Activated naive CD4-positive, alpha-beta T cell treated with anti-CD3 and anti-CD28 coated beads, Interleukin-2, amount 10 ng/mL, durations not matched to agents 7 days and 5 days (primary cell): ENCODE measurements around the gene LPAR5.

ENCODE experiments used
- CTCF ChIA-PET: fragments of 350-600 bp; sonication (Branson Sonifier 250); formaldehyde crosslinking; loops from one replicate; lab custom pipeline; 2021; ENCODE audit warnings: antibody characterized with exemption; lab: Charles Lee
- DNase-seq: peaks from one replicate; pipeline ENCODE4 v3.0.0-alpha.2; 2020
- H3K27ac Mint-ChIP-seq: one replicate; pipeline ENCODE4 v1.8.0; 2021; ENCODE audit warnings: mild to moderate bottlenecking, moderate library complexity, mixed read lengths
- H3K27me3 Mint-ChIP-seq: one replicate; pipeline ENCODE4 v1.8.0; 2021; ENCODE audit warnings: mild to moderate bottlenecking, mixed read lengths
- H3K36me3 Mint-ChIP-seq: one replicate; pipeline ENCODE4 v1.8.0; 2021; ENCODE audit warnings: mixed read lengths
- H3K4me1 Mint-ChIP-seq: one replicate; pipeline ENCODE4 v1.8.0; 2021; ENCODE audit warnings: mixed read lengths
- H3K4me3 Mint-ChIP-seq: one replicate; pipeline ENCODE4 v1.8.0; 2021; ENCODE audit warnings: mild to moderate bottlenecking, moderate library complexity, mixed read lengths
- H3K9me3 Mint-ChIP-seq: one replicate; pipeline ENCODE4 v1.8.0; 2021; ENCODE audit warnings: mixed read lengths

LPAR5 gene

DNA sequence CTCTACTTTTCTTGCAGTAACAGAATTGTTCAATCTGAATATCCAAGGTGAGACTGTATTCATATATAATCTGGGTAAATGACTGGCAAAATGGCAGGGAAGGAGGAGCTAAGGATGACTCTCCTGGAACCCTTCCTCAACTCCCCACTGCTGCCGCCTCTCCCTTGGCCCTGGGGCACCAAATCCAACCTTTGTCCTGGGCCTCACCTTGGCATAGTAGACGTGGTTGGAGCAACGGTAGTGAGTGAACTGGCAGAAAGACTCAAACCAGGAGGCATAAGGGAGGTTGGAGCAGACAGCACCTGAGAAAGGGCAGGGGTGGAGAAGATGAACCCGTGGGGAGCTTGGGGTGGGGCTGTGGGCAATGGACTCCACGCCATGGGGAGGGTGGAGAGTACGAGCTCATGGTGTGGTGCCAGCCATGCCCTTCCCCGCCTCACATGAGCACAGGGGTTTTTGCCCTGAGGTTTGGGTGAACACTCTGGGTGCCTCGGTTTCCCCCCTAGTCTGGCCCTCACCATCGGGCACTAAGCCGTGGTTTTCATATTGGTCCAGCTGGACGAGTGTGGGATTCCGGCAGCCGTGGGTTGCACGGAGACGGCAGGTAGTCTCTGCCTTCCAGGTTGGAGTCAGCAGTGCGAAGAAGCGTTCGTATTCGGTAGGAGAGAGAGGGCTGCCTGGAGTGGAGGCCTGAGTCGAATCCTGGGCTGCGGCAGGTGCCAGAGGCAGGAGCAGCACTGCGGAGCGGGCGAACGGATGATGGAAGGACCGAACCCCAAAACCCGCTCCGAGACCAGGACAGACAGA is 10.7 kb upstream of the LPAR5 start:
- no peak overlapping the region for H3K27ac Mint-ChIP-seq
- DNase-seq: no peak
- CTCF ChIA-PET: interaction anchor here (1.0 kb wide), 1 partner anchor 33 kb away, joined by 3 read pairs; no protein-coding TSS in a partner anchor
- H3K36me3 Mint-ChIP-seq: peaks cover 42% of the 10 kb centered on the region
- peak overlapping the region; percentile 63 for H3K4me3 Mint-ChIP-seq
- H3K4me1 Mint-ChIP-seq: peaks cover 19% of the 10 kb centered on the region
- H3K27me3 Mint-ChIP-seq: peaks cover 35% of the 10 kb centered on the region
- H3K9me3 Mint-ChIP-seq: peaks cover 20% of the 10 kb centered on the region

DNA sequence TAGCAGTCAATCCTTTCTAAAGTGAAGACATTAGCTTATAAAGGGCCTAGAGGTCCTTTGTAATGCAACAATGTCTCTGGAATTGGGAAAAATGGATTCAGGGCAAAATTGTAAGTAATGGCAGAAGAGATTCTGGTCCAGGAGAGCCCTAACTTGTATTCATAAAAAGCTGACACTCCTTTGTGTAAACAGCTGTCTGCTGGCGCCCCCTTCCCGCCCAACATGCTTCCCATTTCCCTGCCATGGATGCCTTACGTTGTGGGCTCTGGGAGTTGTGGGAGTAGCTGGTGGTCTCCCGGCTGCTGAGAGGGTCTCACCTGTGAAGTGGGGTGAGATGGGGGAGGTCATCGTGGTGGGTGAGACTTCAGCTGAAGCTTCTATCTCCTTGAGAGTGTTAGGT is 9.1 kb upstream of the LPAR5 start:
- Mint-ChIP-seq H3K27ac (peak overlapping the region; percentile 60), H3K27me3 (peaks cover 42% of the 10 kb centered on the region), H3K4me1 (peaks cover 19% of the 10 kb centered on the region), H3K4me3 (no peak overlapping the region), H3K36me3 (peaks cover 30% of the 10 kb centered on the region), H3K9me3 (peaks cover 20% of the 10 kb centered on the region)
- DNase-seq: no peak
- CTCF ChIA-PET: interaction anchor here (0.9 to 1.1 kb wide), 2 partner anchors 26 to 180 kb away, joined by 3 to 4 read pairs; no protein-coding TSS in a partner anchor

DNA sequence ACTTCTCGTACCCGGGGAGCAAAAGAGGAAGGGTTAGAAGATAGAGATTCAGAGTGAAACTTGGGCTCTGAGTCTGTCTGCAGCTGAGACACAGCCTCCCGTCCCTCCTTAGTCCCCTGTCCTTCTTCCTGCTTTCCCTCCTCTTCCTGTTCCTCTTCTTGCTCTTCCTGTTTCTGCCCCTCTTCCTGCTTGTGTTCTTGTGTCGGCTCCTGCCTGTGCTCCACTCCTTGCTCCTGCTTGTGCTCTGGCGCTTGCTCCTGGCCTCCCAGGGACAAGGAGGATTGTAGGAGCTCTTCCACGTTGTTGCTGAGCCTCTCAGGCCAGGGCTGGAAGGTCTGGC is 8.5 kb upstream of the LPAR5 start:
- Mint-ChIP-seq H3K9me3 (peaks cover 20% of the 10 kb centered on the region), H3K4me3 (no peak overlapping the region), H3K27me3 (peaks cover 42% of the 10 kb centered on the region), H3K4me1 (peaks cover 19% of the 10 kb centered on the region), H3K36me3 (peaks cover 30% of the 10 kb centered on the region), H3K27ac (no peak overlapping the region)
- CTCF ChIA-PET: interaction anchor here (0.9 to 1.3 kb wide), 3 partner anchors 16 to 181 kb away, joined by 3 to 5 read pairs (median 4); no protein-coding TSS in a partner anchor
- DNase-seq: no peak

DNA sequence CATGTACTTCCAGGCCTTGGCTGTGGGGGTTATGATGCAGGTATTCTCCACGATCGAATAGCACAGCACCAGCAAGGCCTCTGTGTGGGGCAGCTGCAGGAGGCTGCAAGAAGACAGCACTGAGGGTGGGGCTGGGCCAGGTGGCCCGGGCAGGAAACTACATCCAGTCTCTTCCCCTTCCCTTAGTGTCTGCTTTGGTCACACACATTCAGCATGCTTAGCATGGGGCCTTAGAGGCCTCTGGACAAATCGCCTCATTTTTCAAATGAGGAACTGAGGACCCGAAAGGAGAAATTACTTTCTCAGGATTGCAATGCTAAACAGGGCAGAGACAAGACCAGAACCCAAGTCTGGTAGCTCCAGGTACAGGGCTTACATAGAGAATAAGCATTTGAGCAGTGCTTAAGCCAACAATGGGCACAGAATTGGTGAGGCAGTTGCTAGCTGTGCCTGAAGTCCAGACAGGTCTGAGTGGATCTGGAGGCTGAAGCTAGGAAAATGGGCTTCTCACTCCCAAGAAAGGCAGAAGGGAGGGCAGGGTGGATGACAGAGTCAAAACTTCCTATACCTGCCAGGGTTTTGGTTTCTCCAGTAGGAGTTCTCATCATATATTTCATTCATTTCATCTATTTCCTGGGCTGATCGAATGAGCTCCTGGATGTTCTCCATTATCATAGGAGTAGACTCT is 8.0 kb upstream of the LPAR5 start:
- no peak overlapping the region for H3K27ac Mint-ChIP-seq
- peaks cover 46% of the 10 kb centered on the region for H3K27me3 Mint-ChIP-seq
- peaks cover 20% of the 10 kb centered on the region for H3K9me3 Mint-ChIP-seq
- CTCF ChIA-PET: interaction anchor here (1.1 to 1.3 kb wide), 2 partner anchors 16 to 181 kb away, joined by 4 to 5 read pairs; no protein-coding TSS in a partner anchor
- DNase-seq: no peak
- H3K4me3 Mint-ChIP-seq: no peak overlapping the region
- H3K36me3 Mint-ChIP-seq: peaks cover 30% of the 10 kb centered on the region
- peaks cover 19% of the 10 kb centered on the region for H3K4me1 Mint-ChIP-seq

DNA sequence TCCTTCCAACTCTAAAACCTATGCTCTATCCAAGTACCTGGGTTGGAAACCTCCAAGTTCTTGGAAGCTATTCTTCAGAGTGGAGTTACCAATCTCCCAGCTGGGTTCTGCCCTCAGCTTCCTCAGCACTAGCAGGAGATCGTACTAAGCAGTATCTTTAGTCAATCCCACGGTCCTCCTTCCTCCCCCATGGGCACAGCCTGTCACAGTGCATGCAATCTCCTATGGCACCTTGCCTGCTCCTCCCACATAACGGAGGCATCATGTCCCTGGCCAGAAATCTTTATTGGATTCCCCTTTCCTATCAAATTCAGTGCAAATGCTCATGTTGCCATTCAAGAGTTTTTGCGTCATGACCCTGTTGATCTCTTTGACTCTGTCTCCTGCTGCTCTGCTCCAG is 5.4 kb upstream of the LPAR5 start:
- peaks cover 15% of the 10 kb centered on the region for H3K4me1 Mint-ChIP-seq
- CTCF ChIA-PET: no interaction called here
- no peak overlapping the region for H3K27ac Mint-ChIP-seq
- H3K36me3 Mint-ChIP-seq: peaks cover 13% of the 10 kb centered on the region
- peaks cover 20% of the 10 kb centered on the region for H3K9me3 Mint-ChIP-seq
- H3K27me3 Mint-ChIP-seq: peaks cover 46% of the 10 kb centered on the region
- DNase-seq: no peak
- H3K4me3 Mint-ChIP-seq: no peak overlapping the region

DNA sequence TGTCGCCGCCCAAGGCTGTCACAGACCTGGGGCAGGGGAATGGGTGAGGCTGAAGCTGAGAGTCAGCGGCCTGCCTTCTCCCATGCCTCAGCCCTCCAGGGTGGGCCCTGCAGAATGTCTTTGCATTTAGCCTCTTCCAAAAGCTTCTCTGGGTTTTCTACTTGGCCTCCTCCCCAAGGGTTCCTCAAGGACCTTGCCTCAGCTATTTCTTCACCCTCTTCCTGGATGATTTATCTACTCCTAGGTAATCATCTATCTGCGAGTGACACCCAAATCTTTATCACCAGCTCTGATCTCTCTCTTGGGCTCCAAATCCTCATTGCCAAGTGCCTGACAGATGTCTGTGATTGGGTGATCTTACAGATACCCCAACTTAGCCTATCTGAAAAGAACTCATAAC is 4.7 kb upstream of the LPAR5 start:
- H3K4me1 Mint-ChIP-seq: peaks cover 21% of the 10 kb centered on the region
- no peak overlapping the region for H3K4me3 Mint-ChIP-seq
- CTCF ChIA-PET: interaction anchor here (1.7 kb wide), 1 partner anchor 20 kb away, joined by 6 read pairs; no protein-coding TSS in a partner anchor
- H3K36me3 Mint-ChIP-seq: peaks cover 13% of the 10 kb centered on the region
- H3K27ac Mint-ChIP-seq: no peak overlapping the region
- H3K27me3 Mint-ChIP-seq: peaks cover 50% of the 10 kb centered on the region
- H3K9me3 Mint-ChIP-seq: peaks cover 20% of the 10 kb centered on the region
- DNase-seq: no peak

DNA sequence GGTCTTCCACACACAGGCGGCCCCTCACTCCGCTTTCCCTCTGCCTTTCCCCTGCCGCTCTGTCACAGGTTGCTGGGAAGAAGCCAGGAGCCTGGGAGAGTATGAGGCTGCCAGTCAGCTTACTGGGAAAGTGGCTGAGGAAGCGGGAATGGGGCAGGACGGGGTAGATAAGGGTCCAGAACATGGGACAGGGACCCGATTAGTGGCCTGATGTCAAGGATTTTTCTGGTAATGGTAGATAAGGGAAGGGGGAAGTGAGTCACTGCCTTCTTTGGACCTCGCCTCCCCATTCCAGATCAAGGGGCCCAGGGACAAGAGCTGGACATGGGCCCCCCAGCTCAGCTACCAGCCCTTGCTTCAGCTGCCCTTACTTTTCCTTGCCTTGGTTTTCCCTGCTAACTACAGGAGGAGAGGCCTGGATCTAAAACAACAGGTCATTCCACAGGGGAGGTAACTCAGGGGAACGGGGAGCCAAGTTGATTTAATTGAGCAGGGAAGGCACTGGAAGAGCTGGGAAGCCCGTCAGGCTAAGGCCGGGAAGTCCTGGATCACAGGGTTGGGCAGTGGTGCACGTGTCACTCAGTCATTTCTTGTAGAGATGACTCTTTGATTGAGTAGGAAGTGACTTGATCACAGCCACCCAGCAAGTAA is 3.5 kb upstream of the LPAR5 start:
- CTCF ChIA-PET: interaction anchor here (1.7 kb wide), 1 partner anchor 19 kb away, joined by 6 read pairs; no protein-coding TSS in a partner anchor
- H3K4me1 Mint-ChIP-seq: peaks cover 21% of the 10 kb centered on the region
- H3K4me3 Mint-ChIP-seq: no peak overlapping the region
- H3K27ac Mint-ChIP-seq: no peak overlapping the region
- peaks cover 8% of the 10 kb centered on the region for H3K36me3 Mint-ChIP-seq
- H3K9me3 Mint-ChIP-seq: peaks cover 10% of the 10 kb centered on the region
- no peak for DNase-seq
- peaks cover 41% of the 10 kb centered on the region for H3K27me3 Mint-ChIP-seq

DNA sequence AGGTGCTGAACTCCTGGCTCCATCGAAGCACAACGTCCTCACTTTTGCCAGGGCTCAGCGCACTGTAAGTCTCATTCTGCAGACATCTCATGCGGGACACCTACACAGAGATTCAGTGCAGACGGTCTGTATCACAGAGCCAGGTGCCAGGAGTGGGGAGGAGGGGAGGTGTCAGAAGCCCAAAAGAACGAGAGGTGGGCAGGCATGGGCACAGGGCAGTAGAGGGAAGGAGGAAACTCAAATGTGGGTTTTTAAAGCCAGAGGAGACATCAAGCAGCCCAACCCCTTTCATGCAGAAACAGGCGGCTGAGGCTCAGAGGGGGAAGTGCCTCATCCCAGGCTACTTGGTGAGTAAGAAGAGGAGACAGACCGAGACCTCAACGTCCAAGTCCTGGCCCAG is 2.5 kb upstream of the LPAR5 start:
- Mint-ChIP-seq H3K27ac (no peak overlapping the region), H3K4me1 (peaks cover 20% of the 10 kb centered on the region), H3K27me3 (peaks cover 32% of the 10 kb centered on the region), H3K36me3 (peaks cover 3% of the 10 kb centered on the region), H3K4me3 (no peak overlapping the region), H3K9me3 (peaks cover 3% of the 10 kb centered on the region)
- CTCF ChIA-PET: no interaction called here
- no peak for DNase-seq

DNA sequence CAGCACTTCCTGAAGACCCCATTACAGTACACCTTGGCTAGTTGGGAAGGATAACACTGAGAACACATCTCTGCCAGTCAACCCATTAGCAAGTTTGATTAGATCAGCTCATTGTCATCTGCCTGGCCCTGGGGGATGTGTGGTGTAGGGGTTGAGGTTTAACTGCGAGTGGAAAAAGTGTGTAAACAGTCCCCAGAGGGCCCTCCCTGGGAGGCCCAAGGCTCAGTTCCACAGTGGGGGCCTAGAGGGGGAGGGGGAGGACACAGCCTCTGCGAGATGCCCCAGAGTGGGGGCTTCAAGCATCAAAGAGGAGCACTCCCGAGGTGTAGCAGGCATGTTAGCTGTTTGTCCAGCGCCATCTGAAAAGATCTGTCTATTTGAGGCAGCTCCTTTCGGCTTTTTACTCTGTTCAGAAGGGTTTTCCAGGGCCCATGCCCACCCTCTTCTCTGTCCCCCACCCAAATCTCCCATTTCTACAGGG is 344 bp downstream of the LPAR5 start:
- peak; percentile 46 for DNase-seq
- no peaks in the 10 kb centered on the region for H3K36me3 Mint-ChIP-seq
- peak overlapping the region; percentile 35 for H3K27ac Mint-ChIP-seq
- H3K27me3 Mint-ChIP-seq: peaks cover 17% of the 10 kb centered on the region
- CTCF ChIA-PET: no interaction called here
- H3K9me3 Mint-ChIP-seq: no peaks in the 10 kb centered on the region
- H3K4me3 Mint-ChIP-seq: peak overlapping the region; percentile 64
- H3K4me1 Mint-ChIP-seq: peaks cover 49% of the 10 kb centered on the region

DNA sequence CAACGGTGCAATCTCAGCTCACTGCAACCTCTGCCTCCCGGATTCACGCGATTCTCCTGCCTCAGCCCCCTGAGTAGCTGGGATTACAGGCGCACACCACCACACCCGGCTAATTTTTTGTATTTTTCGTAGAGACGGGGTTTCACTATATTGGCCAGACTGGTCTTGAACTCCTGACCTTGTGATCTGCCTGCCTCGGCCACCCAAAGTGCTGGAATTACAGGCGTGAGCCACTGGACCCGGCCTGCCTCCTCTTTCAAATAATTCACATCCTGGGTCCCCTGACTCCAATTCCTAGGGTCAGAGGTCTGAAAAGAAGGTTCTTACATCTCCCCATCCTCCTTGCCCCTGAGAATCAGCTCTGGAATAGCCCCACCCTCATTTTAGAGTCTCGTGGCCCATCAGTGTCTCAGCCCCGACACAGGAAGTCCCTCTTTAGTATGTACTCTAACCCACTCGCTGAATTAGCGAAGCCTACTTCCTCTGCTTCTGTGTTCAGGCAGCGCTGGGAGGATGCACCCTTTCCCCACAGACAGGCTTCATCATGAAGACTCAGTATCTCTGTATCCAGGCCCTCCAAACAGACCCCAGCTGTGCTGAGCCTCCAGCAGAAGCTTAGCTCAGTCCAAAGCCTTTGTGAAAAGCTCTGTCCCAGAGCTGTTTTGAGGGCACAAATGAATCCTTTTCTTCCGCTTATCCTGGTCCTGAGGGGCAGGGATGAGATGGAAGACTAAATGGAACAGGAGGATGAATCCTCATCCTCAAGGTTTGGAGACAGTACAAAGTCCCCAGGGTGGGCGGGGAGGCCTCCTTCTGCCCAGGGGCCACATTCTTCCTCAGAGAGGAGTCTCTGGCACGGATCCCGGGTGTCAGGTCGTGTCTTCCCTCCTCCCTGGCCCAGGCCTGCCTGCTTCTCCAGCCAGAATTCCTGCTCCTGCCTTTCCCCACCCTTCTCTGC is 3.5 kb downstream of the LPAR5 start:
- Mint-ChIP-seq H3K27me3 (peaks cover 6% of the 10 kb centered on the region), H3K9me3 (no peaks in the 10 kb centered on the region), H3K36me3 (no peaks in the 10 kb centered on the region), H3K27ac (peak overlapping the region; percentile 94), H3K4me1 (peaks cover 61% of the 10 kb centered on the region), H3K4me3 (peak overlapping the region; percentile 75)
- CTCF ChIA-PET: interaction anchor here (1.4 to 2.3 kb wide), 4 partner anchors 11 to 52 kb away, joined by 4 to 17 read pairs (median 6); no protein-coding TSS in a partner anchor
- DNase-seq: peak; percentile 68

DNA sequence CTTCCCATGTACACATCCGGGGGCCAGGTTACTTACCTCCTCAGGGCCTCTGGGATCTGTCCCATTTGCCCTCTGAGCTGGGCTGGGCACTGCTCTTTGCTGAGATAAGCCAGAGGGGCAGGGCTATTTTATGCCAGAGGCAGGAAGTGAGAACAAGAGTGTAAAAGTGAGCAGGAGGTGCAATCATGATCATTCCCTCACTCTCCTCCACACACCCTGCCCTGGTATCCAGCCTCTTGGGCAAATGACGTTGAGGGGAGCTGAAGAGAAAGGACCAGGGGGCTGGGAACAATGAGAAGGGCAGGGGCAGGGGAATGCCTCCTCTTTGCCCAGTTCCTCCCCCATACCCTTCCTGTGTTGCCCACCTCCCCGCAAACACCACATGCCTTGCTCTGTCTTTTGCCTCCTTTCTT is 4.2 kb downstream of the LPAR5 start:
- H3K9me3 Mint-ChIP-seq: no peaks in the 10 kb centered on the region
- DNase-seq: peak; percentile 45

DNA sequence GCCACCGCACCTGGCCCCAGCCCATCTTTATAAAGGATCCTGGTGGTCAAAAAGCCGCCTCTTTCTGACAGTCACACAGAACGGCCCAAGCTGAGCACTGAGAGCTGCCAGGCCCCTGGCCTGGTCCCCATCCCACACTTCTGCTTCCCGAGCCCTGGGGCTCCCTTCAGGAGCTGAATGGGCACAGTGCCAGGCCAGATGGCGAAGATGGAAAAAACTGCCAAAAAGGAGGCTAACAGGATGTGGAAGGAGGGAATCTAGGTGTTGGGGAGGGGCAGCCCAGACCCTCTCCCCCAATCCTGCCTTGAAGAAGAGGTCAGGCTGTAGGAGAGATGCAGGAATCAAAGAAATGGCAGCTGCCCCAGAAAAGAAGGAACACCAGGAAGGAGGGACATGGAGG is 5.0 kb downstream of the LPAR5 start:
- DNase-seq: no peak
- peak overlapping the region; percentile 75 for H3K4me3 Mint-ChIP-seq
- H3K27me3 Mint-ChIP-seq: no peaks in the 10 kb centered on the region
- no peaks in the 10 kb centered on the region for H3K9me3 Mint-ChIP-seq
- H3K27ac Mint-ChIP-seq: peak overlapping the region; percentile 94
- CTCF ChIA-PET: interaction anchor here (0.7 to 2.3 kb wide), 4 partner anchors 10 to 54 kb away, joined by 3 to 17 read pairs (median 4); no protein-coding TSS in a partner anchor
- H3K4me1 Mint-ChIP-seq: peaks cover 61% of the 10 kb centered on the region
- H3K36me3 Mint-ChIP-seq: no peaks in the 10 kb centered on the region

More for the DNA sequence above, 4.2 kb downstream of the LPAR5 start:
- peaks cover 6% of the 10 kb centered on the region for H3K27me3 Mint-ChIP-seq
- no peaks in the 10 kb centered on the region for H3K36me3 Mint-ChIP-seq
- H3K4me3 Mint-ChIP-seq: peak overlapping the region; percentile 75
- CTCF ChIA-PET: interaction anchor here (0.7 to 2.3 kb wide), 5 partner anchors 11 to 53 kb away, joined by 3 to 17 read pairs (median 6); no protein-coding TSS in a partner anchor
- peaks cover 65% of the 10 kb centered on the region for H3K4me1 Mint-ChIP-seq
- peak overlapping the region; percentile 94 for H3K27ac Mint-ChIP-seq

DNA sequence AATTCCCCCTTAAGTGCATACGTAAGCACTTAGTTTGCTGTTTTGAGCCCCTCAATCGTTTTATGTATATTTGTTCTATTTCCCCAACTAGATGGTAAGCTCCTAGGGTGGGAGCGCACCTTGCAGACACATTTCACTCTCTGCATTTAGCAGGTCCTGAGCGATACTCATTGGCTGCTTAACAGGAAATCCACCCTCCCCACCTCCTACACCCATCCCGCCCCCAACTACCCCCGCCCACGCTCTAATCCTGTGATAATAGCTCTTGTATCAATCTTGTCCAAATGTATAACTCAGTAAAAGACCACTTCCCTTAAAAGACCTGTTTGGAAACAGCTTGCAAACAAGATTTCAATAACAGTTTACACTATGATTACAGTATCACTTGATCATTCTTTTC is 8.1 kb downstream of the LPAR5 start:
- Mint-ChIP-seq H3K4me1 (peaks cover 43% of the 10 kb centered on the region), H3K27ac (peak overlapping the region; percentile 65), H3K9me3 (no peaks in the 10 kb centered on the region), H3K36me3 (no peaks in the 10 kb centered on the region), H3K4me3 (peak overlapping the region; percentile 74), H3K27me3 (no peaks in the 10 kb centered on the region)
- DNase-seq: peak; percentile 67
- CTCF ChIA-PET: interaction anchor here (0.8 to 1.5 kb wide), 3 partner anchors 9 to 197 kb away, joined by 4 to 6 read pairs (median 5); no protein-coding TSS in a partner anchor
